IPS-15b (cell line): ENCODE measurements around the gene MFAP3.

Experiments
- H3K27me3 ChIP-seq: one replicate; pipeline ENCODE4 v1.6.1; 2013; ENCODE audit warnings: low read length; ENCODE audit not compliant: control insufficient read depth, insufficient read depth
- H3K36me3 ChIP-seq: one replicate; pipeline ENCODE4 v1.6.1; 2013; ENCODE audit warnings: low read length; ENCODE audit not compliant: control insufficient read depth, insufficient read depth
- H3K4me1 ChIP-seq: one replicate; pipeline ENCODE4 v1.6.1; 2013; ENCODE audit warnings: mild to moderate bottlenecking, low read length; ENCODE audit not compliant: control insufficient read depth, insufficient read depth
- H3K4me3 ChIP-seq: one replicate; pipeline ENCODE4 v1.5.1; 2013; ENCODE audit warnings: low read depth, low read length
- H3K9ac ChIP-seq: one replicate; pipeline ENCODE4 v1.6.1; 2013; ENCODE audit warnings: low read depth, mild to moderate bottlenecking, low read length
- H3K9me3 ChIP-seq: one replicate; pipeline ENCODE4 v1.6.1; 2013; ENCODE audit warnings: mild to moderate bottlenecking, low read length; ENCODE audit not compliant: control insufficient read depth, insufficient read depth

The MFAP3 gene

DNA sequence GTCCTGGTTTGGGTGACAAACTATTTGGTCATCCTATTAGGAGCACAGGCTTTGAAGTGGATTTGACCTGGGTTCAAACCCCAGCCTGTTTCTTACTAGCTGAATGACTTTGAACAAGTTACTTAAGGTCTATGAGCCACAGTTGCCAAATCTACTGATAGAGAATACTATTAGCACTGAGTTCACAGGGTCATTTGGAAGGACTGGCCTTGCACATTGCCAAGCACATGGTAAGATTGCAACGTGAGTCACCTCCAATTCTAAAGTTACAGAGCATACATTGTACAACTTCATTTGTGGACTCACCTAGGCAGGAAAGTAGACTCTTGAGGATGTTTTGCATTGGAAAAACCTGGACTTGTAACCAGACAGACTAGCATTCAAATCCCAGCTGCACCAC, 38.9 kb downstream of the MFAP3 start:
- Histone ChIP-seq H3K36me3 (no peaks in the 10 kb centered on the region), H3K4me1 (peaks cover 5% of the 10 kb centered on the region), H3K9ac (no peak overlapping the region), H3K9me3 (no peaks in the 10 kb centered on the region), H3K27me3 (no peaks in the 10 kb centered on the region), H3K4me3 (no peak overlapping the region)

DNA sequence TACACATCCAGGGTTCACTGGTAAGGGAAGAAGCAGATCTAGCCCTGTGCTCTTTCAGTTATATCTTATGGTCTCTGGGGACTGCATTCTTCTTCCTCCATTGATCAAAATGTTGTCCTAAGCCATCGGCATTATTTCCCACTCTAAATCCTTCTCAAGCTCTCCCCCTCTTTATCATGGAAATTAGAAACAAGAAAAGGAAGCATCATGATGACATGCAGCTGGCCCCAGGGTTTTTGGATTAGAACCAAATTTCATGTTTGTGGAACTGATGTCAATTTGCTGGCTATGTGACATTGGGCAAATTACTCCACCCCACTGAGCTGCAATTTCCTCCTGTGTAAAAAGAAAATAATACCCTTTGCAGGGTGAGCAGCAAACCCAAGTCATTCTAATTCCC, 39.5 kb downstream of the MFAP3 start:
- Histone ChIP-seq H3K27me3 (no peaks in the 10 kb centered on the region), H3K9ac (no peak overlapping the region), H3K9me3 (no peaks in the 10 kb centered on the region), H3K4me3 (no peak overlapping the region), H3K4me1 (peaks cover 4% of the 10 kb centered on the region), H3K36me3 (no peaks in the 10 kb centered on the region)

DNA sequence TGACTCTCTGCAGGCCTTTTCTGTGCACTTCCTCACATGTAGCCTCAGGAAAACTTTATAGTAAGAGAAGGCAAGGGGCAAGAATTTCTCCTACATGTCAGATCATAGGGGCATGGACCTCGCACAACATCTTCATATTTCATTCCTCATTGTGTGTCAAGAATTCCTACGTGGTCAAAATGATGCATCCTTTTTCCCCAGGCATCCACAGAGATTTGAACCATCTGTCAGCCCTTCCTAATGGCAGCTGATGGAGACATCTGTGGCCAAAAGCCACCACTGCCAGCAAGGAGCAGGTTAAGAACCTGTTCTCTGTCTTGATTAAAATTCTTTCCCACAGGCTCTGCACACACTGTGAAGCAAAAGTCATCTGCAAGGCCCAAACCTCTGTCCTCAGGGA, 42.5 kb downstream of the MFAP3 start:
- H3K27me3 ChIP-seq = peaks cover 5% of the 10 kb centered on the region
- H3K4me3 ChIP-seq = no peak overlapping the region
- H3K9ac ChIP-seq = no peak overlapping the region
- H3K4me1 ChIP-seq = peaks cover 8% of the 10 kb centered on the region
- H3K9me3 ChIP-seq = no peaks in the 10 kb centered on the region
- no peaks in the 10 kb centered on the region for H3K36me3 ChIP-seq

DNA sequence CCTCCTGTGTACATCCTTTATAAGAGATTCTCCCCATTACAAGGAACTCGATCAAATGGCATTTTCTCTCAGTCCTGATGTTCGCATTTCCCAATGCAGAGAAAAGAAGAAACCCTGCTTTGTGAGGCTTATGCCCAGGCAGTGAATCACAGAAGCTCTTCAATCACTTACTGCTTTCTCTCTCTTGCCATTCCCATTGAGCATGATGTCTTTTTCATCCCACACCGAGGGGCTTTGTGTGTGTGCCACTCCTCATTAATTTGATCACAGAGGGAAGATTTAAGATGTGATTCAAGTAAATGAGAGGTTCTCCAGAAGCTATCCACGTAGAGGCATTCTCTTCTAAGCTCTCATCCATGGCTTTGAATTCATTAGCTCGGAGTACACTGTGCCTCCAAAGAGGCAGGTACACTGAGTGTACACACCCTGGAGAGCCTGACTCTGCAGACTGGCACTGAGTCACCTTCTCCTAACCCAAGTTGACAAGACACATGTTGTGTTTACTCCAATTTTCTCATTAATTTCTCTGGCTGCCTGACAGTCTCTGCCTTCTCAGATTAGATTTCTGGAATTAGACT, 45.4 kb downstream of the MFAP3 start:
- H3K4me1 ChIP-seq = peaks cover 8% of the 10 kb centered on the region
- H3K9me3 ChIP-seq = no peaks in the 10 kb centered on the region
- H3K4me3 ChIP-seq = no peak overlapping the region
- no peak overlapping the region for H3K9ac ChIP-seq
- no peaks in the 10 kb centered on the region for H3K36me3 ChIP-seq
- peaks cover 14% of the 10 kb centered on the region for H3K27me3 ChIP-seq

DNA sequence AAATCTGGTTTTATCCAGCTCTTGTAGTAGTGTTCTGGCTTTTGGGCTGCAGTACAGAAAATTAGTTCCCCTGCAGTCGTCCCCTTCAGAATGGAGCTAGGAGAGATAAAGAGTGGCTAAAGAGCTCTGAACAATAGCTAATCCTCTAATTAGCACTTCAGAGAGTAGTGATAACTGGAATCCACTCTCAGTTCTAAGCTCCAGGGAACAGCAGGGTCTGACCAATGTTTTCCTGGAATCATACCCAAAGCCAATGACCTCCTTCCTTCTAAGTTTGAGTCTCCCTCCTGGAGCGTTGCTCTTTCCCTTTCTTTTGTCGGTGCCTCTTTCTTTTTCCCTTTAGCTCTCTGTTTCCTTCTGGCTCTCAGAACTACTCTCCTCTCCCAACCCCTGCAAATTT, 47.4 kb downstream of the MFAP3 start:
- H3K4me1 ChIP-seq = peaks cover 8% of the 10 kb centered on the region
- H3K9me3 ChIP-seq = no peaks in the 10 kb centered on the region
- no peak overlapping the region for H3K4me3 ChIP-seq
- no peaks in the 10 kb centered on the region for H3K36me3 ChIP-seq
- peaks cover 14% of the 10 kb centered on the region for H3K27me3 ChIP-seq
- H3K9ac ChIP-seq = no peak overlapping the region

DNA sequence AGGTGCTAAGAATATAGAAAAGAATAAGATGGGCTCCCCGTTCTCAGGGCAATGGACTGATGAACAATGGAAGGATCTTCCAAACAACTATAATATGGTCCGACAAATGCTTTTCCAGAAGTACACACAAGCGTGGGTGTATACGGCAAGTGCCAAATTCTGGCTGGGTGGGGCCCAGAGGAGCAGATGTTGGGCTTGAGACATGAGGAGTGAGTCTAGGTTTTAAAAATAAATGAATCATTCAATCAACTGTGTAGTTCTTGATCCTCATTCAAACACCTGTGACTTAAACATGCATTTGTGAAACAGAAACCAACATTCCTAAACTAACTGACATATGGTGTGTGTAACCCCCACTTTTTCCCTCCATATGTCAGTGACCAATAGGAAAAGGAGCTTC, 47.9 kb downstream of the MFAP3 start:
- H3K27me3 ChIP-seq = peaks cover 14% of the 10 kb centered on the region
- H3K9ac ChIP-seq = no peak overlapping the region
- peaks cover 8% of the 10 kb centered on the region for H3K4me1 ChIP-seq
- no peak overlapping the region for H3K4me3 ChIP-seq
- no peaks in the 10 kb centered on the region for H3K9me3 ChIP-seq
- no peaks in the 10 kb centered on the region for H3K36me3 ChIP-seq

DNA sequence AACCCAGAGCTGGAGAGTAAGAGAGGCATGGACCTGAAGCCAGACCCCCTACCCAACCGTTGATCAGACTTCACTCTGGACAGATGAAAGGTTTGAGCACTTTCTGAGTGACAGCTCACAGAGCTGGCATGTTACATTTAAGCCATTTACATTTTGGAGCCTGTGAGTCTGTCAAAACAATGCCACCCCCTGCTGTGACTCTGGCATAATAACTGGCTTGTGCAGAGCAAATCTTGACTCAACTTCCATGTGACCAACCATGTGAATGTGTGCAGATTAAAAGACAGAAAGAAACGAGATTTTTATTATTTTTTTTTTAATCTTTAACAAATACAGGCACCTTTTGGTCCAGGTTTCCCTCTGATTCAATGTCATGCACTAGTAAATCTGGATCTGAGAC, 48.5 kb downstream of the MFAP3 start:
- H3K9me3 ChIP-seq = no peaks in the 10 kb centered on the region
- no peaks in the 10 kb centered on the region for H3K36me3 ChIP-seq
- peaks cover 13% of the 10 kb centered on the region for H3K4me1 ChIP-seq
- H3K27me3 ChIP-seq = peaks cover 14% of the 10 kb centered on the region
- H3K4me3 ChIP-seq = no peak overlapping the region
- no peak overlapping the region for H3K9ac ChIP-seq

DNA sequence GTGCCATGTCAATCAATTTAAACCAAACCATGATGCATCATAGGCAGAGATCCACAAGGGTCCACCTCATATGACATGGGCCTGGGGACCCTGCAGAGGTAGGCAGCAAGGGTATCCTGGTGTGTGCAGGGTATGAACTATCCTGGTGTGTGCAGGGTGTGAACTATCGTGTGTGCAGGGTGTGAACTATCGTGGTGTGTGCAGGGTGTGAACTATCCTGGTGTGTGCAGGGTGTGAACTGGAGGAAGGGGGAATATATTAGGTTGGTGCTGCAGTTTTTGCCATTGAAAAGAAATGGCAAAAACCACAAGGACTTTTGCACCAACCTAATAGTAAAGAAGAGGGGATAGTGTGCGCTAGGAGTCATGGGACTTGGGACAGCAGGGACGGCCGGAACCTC, 50.0 kb downstream of the MFAP3 start:
- Histone ChIP-seq H3K9me3 (no peaks in the 10 kb centered on the region), H3K9ac (no peak overlapping the region), H3K27me3 (peaks cover 14% of the 10 kb centered on the region), H3K4me3 (no peak overlapping the region), H3K4me1 (peaks cover 22% of the 10 kb centered on the region), H3K36me3 (no peaks in the 10 kb centered on the region)

DNA sequence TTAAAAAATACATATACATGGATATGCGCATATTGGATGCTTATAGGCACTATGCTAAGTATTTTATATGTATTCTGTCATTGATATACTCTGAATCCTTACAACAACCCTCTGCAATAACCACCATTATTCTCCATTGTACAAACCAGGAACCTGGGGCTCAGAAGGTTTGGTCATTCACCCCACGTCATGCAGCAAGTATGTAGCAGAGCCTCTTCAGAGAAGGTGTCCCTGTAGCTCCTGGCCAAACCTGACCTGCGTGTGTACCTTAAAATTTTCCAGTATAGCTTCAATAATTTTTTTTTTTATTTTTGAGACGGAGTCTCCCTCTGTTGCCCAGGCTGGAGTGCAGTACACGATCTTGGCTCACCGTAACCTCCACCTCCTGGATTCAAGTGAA, 51.9 kb downstream of the MFAP3 start:
- Histone ChIP-seq H3K9ac (no peak overlapping the region), H3K27me3 (peaks cover 9% of the 10 kb centered on the region), H3K4me3 (no peak overlapping the region), H3K4me1 (peaks cover 18% of the 10 kb centered on the region), H3K9me3 (no peaks in the 10 kb centered on the region), H3K36me3 (no peaks in the 10 kb centered on the region)

DNA sequence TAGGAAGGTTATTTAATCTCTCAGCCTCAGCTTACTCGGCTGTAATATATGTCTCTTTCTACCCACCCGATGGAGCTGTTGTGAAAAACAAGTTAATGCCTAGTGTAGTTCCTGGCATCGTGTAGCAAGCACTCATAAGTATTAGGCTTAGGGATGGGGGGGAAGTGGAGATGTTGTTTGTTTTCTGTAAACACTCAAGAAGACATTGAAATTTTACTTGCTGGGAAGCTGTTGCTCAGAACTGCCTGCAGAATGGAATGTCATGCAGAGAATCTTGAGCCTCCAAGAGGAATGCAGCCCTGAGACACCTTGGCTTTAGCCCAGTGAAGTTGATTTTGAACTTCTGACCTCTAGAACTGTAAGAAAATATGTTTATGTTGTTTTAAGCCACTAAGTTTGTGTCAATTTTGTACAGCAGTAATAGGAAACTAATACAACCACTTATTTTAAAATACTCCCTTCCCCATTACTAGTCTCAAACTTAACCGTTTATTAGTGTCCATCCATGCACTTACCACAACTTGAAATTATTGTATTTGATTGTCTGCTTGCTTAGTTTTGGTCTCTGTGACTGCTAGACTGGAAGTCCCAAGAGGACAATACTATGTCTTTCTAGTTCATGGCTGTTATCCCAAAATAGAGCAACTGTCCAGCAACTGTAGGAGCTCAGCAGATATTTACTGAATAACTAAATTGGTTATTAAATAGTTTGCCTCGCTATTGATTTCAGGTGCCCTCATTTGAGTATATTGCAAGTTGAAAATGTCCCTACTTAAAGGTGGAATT, 53.8 kb downstream of the MFAP3 start:
- H3K4me3 ChIP-seq = no peak overlapping the region
- H3K27me3 ChIP-seq = peaks cover 5% of the 10 kb centered on the region
- no peak overlapping the region for H3K9ac ChIP-seq

DNA sequence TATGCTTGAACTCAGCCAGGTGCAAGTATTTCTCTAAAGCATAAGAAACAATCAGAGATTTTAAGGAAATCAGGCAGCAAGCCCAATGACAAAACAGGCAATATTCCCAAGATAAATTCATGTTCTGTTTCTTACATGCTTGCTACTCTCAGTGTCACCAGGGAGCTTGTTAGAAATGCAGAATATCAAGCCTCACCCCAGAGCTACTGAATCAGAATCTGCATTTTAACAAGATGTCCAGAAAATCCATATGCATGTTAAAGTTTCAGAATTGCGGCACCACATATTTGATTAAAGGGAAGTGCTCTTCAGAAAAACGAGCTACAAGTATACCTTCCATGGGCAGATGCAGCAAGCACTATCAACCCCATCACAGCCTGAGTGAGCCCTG, 54.4 kb downstream of the MFAP3 start:
- Histone ChIP-seq H3K4me3 (no peak overlapping the region), H3K9ac (no peak overlapping the region), H3K36me3 (no peaks in the 10 kb centered on the region), H3K9me3 (no peaks in the 10 kb centered on the region), H3K4me1 (peaks cover 14% of the 10 kb centered on the region), H3K27me3 (peaks cover 2% of the 10 kb centered on the region)

More for the DNA sequence above, 53.8 kb downstream of the MFAP3 start:
- no peaks in the 10 kb centered on the region for H3K36me3 ChIP-seq
- H3K9me3 ChIP-seq = no peaks in the 10 kb centered on the region
- peaks cover 14% of the 10 kb centered on the region for H3K4me1 ChIP-seq

DNA sequence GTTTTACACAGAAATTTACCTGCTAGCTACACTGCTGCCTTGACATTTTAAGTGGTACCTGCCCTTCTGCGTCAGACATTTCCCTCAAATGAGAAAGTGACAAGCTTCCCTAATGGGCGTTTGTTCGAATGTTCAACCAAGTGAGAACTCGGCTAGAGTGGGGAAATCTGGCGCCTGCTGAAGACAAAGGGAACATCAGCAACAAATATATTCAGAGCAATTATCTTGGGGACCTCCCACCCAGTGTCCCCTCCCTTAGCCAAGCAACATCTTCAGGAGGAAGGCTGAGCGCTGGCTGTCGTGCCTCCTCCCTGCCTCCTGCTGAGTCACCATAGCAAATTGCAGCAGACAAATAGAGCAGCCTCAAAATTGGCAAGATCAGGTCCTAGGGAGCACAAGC, 57.1 kb downstream of the MFAP3 start:
- Histone ChIP-seq H3K4me3 (no peak overlapping the region), H3K9ac (no peak overlapping the region), H3K36me3 (no peaks in the 10 kb centered on the region), H3K27me3 (no peaks in the 10 kb centered on the region), H3K9me3 (no peaks in the 10 kb centered on the region), H3K4me1 (peaks cover 14% of the 10 kb centered on the region)
